DOHH2 (cell line): ENCODE measurements around the gene STK32B.

ENCODE experiments used
- H3F3A ChIP-seq: fragments of 200-600 bp; sonication (generic), shearing (Covaris generic); 2 replicates; pipeline ENCODE4 v1.6.0; 2016; ENCODE audit warnings: antibody characterized with exemption, mild to moderate bottlenecking; ENCODE audit not compliant: control insufficient read depth, insufficient read depth
- H3K27ac ChIP-seq: fragments of 200-600 bp; sonication (generic); 2 replicates; pipeline ENCODE4 v1.5.1; 2014; ENCODE audit warnings: low read depth, mild to moderate bottlenecking, low read length, moderate library complexity
- H3K27me3 ChIP-seq: fragments of 200-600 bp; sonication (generic); 2 replicates; pipeline ENCODE4 v1.6.1; 2014; ENCODE audit warnings: mild to moderate bottlenecking, low read length, mixed read lengths; ENCODE audit not compliant: control insufficient read depth
- H3K36me3 ChIP-seq: fragments of 200-600 bp; sonication (generic); 2 replicates; pipeline ENCODE4 v1.6.1; 2014; ENCODE audit warnings: mild to moderate bottlenecking, low read length, moderate library complexity, mixed read lengths; ENCODE audit not compliant: control insufficient read depth
- H3K4me1 ChIP-seq: fragments of 200-600 bp; sonication (generic); 2 replicates; pipeline ENCODE4 v1.6.1; 2014; ENCODE audit warnings: mild to moderate bottlenecking, low read length, mixed read lengths; ENCODE audit not compliant: control insufficient read depth
- H3K4me2 ChIP-seq: fragments of 200-600 bp; sonication (generic); 2 replicates; pipeline ENCODE4 v1.6.0; 2014; ENCODE audit warnings: mild to moderate bottlenecking, low read length, moderate library complexity
- H3K4me3 ChIP-seq: fragments of 200-600 bp; sonication (generic); 2 replicates; pipeline ENCODE4 v1.5.1; 2014; ENCODE audit warnings: mild to moderate bottlenecking, low read length, mixed read lengths
- H3K79me2 ChIP-seq: fragments of 200-600 bp; sonication (generic); 2 replicates; pipeline ENCODE4 v1.6.1; 2014; ENCODE audit warnings: mild to moderate bottlenecking, low read length, mixed read lengths; ENCODE audit not compliant: control insufficient read depth
- H3K9me2 ChIP-seq: fragments of 200-600 bp; sonication (generic); replicated peaks from 2 replicates; pipeline ENCODE4 v1.6.1; 2014; ENCODE audit warnings: mild to moderate bottlenecking, low read length, mixed read lengths; ENCODE audit not compliant: control insufficient read depth
- H3K9me3 ChIP-seq: fragments of 200-600 bp; sonication (generic); 2 replicates; pipeline ENCODE4 v1.6.1; 2014; ENCODE audit warnings: antibody characterized with exemption, low read length, mixed read lengths; ENCODE audit not compliant: control insufficient read depth, insufficient read depth
- H4K20me1 ChIP-seq: fragments of 200-600 bp; sonication (generic); 2 replicates; pipeline ENCODE4 v1.6.0; 2014; ENCODE audit warnings: low read depth, mild to moderate bottlenecking, antibody characterized with exemption, low read length, moderate library complexity; ENCODE audit not compliant: control insufficient read depth, insufficient read depth
- EZH2phosphoT487 ChIP-seq: fragments of 200-600 bp; sonication (generic); IDR thresholded peaks from 2 replicates; pipeline ENCODE4 v1.6.1; 2017; ENCODE audit warnings: borderline replicate concordance, mild to moderate bottlenecking, antibody characterized with exemption, low read length, moderate library complexity, mixed read lengths
- TF ChIP-seq, protein P1 (sequence below): fragments of 200-600 bp; sonication (generic); IDR thresholded peaks from one replicate; pipeline ENCODE4 v1.5.1; 2014; ENCODE audit warnings: antibody characterized with exemption, mild to moderate bottlenecking, low read depth, low read length; ENCODE audit not compliant: poor library complexity, severe bottlenecking

Gene STK32B

DNA sequence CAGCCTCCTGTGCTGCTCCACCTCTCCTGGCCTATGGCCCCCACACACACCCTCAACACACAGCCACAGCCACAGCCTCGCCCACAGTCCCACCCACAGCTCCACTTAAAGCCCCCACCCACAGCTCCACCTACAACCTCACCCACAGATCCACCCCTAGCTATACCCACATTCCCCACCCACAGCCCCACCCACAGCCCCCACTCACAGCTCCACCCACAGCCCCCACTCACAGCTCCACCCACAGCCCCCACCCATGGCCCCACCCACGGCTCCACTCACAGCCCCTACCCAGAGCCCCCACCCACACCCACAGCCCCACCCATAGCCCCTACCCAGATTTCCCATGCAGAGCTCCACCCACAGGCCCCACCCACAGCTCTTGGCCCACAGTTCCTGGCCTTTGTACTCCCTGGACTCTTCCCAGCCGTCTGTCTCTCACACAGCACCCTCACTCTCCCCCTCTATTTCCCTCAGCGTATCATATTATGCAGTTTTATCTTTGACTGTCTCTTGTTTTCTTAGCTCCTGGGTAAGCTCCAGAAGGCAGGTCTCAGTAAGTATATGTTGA, 334.5 kb downstream of the STK32B start:
- Histone ChIP-seq H3K36me3 (no peaks in the 10 kb centered on the region), H3K27me3 (no peaks in the 10 kb centered on the region), H4K20me1 (no peaks in the 10 kb centered on the region), H3K27ac (no peak overlapping the region), H3K4me1 (no peaks in the 10 kb centered on the region), H3K9me3 (no peaks in the 10 kb centered on the region), H3F3A (no peaks in the 10 kb centered on the region), H3K4me2 (no peak overlapping the region), H3K79me2 (no peaks in the 10 kb centered on the region), H3K9me2 (no peaks in the 10 kb centered on the region), H3K4me3 (no peak overlapping the region)
- TF ChIP-seq, protein P1, sequence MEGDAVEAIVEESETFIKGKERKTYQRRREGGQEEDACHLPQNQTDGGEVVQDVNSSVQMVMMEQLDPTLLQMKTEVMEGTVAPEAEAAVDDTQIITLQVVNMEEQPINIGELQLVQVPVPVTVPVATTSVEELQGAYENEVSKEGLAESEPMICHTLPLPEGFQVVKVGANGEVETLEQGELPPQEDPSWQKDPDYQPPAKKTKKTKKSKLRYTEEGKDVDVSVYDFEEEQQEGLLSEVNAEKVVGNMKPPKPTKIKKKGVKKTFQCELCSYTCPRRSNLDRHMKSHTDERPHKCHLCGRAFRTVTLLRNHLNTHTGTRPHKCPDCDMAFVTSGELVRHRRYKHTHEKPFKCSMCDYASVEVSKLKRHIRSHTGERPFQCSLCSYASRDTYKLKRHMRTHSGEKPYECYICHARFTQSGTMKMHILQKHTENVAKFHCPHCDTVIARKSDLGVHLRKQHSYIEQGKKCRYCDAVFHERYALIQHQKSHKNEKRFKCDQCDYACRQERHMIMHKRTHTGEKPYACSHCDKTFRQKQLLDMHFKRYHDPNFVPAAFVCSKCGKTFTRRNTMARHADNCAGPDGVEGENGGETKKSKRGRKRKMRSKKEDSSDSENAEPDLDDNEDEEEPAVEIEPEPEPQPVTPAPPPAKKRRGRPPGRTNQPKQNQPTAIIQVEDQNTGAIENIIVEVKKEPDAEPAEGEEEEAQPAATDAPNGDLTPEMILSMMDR: no peak
- TF ChIP-seq EZH2phosphoT487: no peak

DNA sequence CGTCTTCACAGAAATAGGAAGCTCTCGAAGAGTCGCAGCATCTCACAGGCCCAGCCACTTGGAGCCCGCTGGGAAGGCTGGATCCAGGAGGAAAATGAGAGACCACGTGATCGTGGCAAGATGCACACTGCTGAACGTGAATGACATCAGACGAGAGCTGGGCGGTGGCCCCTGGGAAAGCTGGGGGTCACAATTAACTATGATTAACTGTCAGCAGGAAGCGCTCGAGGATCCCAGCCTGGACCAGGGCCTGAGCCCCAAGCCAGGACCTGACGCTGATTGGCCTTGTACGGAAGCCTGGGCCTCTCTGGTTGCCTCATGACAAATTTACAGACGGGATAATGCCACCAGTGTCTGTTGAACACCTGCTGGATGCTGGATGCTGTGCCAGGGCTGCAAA, 335.6 kb downstream of the STK32B start:
- no peak overlapping the region for H3K27ac ChIP-seq
- no peaks in the 10 kb centered on the region for H3K27me3 ChIP-seq
- no peak overlapping the region for H3K4me3 ChIP-seq
- H3K36me3 ChIP-seq: no peaks in the 10 kb centered on the region
- no peaks in the 10 kb centered on the region for H3K4me1 ChIP-seq
- H3K9me3 ChIP-seq: no peaks in the 10 kb centered on the region
- H3K79me2 ChIP-seq: no peaks in the 10 kb centered on the region
- no peaks in the 10 kb centered on the region for H4K20me1 ChIP-seq
- no peaks in the 10 kb centered on the region for H3K9me2 ChIP-seq
- TF ChIP-seq, protein P1: no peak
- TF ChIP-seq EZH2phosphoT487: no peak
- no peak overlapping the region for H3K4me2 ChIP-seq
- no peaks in the 10 kb centered on the region for H3F3A ChIP-seq

DNA sequence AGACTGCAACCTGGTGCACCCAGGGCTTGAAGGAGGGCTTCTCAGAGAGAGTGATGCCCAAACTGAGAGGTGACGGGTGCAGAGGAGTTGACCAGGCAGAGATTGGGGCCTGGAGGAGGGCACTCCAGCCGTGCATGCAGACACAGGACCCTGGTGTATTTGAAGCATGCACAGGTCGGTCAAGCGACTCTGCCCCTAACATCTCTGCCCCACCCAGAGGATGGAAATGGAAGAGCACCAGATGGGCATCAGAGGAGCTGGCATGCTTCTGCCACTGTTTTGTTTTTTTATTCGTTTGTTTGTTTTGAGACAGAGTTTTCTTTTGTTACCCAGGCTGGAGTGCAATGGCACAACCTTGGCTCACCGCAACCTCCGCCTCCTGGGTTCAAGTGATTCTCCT, 336.2 kb downstream of the STK32B start:
- Histone ChIP-seq H3K36me3 (no peaks in the 10 kb centered on the region), H3K4me2 (no peak overlapping the region), H3K27ac (no peak overlapping the region), H3F3A (no peaks in the 10 kb centered on the region), H3K4me3 (no peak overlapping the region), H3K9me3 (no peaks in the 10 kb centered on the region), H3K79me2 (no peaks in the 10 kb centered on the region), H4K20me1 (no peaks in the 10 kb centered on the region), H3K9me2 (no peaks in the 10 kb centered on the region), H3K27me3 (no peaks in the 10 kb centered on the region), H3K4me1 (no peaks in the 10 kb centered on the region)
- no peak for TF ChIP-seq EZH2phosphoT487
- TF ChIP-seq, protein P1: no peak
